Posterior cingulate gyrus (tissue), 11 donors: Measurements from ENCODE around the gene LIMS3.
"Not testable (repeated sequence)": the region's sequence is repeated elsewhere in the genome, so short reads cannot be mapped to it uniquely, and the experiment has no call there.

ENCODE experiments used
- DNase-seq, 10 donors: peaks; one replicate each; pipeline versions ENCODE4 v3.0.0 to v3.0.0-alpha.2; 2020 to 2021; ENCODE audit warnings: mixed read lengths in 3 of 10
- intact Hi-C: fragments of 100-400 bp; cut with DNase I; formaldehyde crosslinking; loops from one replicate; pipeline ENCODE4 v1.15.1; 2023

LIMS3 gene, protein sequence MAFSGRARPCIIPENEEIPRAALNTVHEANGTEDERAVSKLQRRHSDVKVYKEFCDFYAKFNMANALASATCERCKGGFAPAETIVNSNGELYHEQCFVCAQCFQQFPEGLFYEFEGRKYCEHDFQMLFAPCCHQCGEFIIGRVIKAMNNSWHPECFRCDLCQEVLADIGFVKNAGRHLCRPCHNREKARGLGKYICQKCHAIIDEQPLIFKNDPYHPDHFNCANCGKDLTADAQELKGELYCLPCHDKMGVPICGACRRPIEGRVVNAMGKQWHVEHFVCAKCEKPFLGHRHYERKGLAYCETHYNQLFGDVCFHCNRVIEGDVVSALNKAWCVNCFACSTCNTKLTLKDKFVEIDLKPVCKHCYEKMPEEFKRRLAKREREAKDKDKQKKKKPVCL

DNA sequence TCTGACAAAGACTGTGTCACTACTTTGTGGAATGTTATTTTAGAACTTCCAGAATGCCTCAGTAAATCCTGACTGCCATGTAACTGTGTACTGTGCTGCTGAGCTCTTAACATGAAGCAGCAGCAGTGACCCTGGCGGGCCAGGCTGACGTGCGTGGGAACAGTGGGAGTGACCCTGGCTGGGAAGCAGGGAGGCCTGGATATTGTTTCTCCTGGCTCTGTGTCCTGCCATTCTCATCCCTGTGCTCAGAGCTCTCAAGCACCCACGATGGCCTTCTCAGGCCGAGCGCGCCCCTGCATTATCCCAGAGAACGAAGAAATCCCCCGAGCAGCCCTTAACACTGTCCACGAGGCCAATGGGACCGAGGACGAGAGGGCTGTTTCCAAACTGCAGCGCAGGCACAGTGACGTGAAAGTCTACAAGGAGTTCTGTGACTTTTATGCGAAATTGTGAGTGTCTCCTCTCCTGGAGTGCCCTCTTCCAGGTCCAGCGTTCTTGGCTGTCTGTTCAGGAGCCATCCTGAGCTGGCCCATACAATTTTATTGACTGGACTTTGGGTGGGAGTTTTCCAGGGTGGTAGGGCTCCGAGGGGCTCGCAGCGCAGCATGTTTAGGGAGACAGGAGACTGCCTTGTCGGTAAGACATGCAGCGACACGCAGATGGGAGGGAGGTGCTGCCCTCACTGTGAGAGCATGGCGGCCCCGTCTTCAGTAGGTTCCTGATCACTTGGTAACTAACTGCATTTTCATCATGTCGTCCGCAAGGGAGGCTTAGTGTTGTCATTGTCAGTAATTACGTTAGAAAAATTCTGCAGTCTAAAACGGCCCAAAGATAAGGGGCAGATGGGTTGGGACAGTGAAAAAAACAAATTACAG, at the start of gene LIMS3:
LIMS3 (plus strand) TSS at position 227 of the 875 bp plus-strand sequence; CDS start at position 268, 41 bp downstream.
- DNase-seq, intact Hi-C loops: not testable (repeated sequence)

DNA sequence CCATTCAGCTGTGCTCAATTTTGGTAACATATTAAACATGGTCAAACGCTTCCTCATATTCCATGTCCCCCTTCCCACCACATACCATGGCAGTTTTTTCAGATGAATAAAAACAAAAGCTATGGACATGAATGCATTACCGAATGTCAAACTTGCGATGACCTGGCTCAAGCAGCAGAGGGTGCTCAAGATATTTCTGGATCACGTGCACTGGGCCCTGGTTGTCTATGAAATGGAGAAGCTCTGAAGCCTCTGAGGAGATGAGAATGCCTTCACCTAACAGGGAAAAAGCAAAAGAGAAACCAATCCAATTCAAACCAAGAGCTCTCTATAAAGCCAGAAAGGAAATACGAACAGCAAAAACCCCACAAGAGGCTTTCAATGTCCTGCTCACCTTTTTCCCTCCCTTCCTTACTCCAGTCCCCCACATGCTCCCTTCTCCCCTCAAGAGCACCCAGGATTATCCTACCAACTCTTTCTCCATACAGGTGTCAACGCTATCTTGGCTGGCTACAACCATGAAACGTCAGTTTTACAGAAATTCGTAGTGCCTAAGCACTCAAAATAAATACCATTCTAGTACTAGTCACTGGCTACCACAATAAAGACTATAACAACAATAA, 27.2 kb upstream of the LIMS3 start:
- intact Hi-C loops, DNase-seq: not testable (repeated sequence)

DNA sequence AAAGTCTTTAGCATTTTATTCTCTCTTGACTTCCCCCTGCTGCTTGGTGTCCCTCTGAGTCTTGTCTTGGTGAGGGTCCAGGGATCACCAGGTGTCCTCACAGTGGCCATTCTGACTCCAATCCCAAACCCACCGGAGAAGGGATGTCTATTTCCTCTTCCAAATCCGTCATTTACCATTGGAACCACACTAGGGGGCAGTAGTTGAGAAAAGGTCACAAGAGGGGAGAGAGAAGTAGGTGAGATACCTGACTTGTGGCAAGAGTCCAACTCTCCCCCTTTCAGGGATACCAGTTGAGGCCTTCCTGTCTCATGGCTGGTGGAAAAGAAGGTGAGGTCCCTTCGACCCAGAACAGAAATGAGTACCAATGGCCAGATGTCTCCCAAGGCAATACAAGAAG, 21.9 kb upstream of the LIMS3 start:
- DNase-seq, intact Hi-C loops: not testable (repeated sequence)

DNA sequence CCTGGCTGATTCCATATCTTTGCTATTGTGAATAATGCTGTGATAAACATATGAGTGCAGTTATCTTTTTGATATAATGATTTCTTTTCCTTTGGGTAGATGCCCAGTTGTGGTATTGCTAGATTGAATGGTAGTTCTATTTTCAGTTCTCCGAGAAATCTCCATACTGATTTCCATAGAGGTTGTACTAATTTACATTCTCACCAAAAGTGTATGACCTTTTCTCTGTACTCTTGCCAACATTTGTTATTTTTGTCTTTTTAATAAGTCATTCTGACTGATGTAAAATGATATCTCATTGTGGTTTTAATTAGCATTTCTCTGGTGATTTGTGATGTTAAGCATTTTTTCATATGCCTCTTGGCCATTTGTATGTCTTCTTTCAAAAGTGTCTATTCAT, 16.4 kb upstream of the LIMS3 start:
- DNase-seq, intact Hi-C loops: not testable (repeated sequence)

DNA sequence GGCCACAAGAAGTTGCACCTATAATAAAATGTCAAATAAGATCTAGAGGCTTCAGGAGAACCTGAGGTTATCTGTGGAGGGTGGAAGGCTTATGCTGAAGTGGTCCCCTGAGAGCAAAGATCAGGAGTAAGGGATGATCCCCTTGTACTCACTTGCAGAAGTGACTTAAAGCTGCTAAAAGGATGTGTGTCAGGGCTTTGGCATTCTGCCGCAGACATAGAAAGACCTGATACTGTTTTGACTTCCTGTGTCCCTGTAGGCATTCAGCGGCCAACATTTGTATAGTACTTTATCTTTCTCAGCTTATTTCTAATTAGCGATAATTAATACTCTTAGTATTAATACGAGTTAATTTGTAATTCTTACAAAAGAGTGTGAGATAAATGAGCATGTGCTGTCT, 10.1 kb upstream of the LIMS3 start:
- DNase-seq, intact Hi-C loops: not testable (repeated sequence)

DNA sequence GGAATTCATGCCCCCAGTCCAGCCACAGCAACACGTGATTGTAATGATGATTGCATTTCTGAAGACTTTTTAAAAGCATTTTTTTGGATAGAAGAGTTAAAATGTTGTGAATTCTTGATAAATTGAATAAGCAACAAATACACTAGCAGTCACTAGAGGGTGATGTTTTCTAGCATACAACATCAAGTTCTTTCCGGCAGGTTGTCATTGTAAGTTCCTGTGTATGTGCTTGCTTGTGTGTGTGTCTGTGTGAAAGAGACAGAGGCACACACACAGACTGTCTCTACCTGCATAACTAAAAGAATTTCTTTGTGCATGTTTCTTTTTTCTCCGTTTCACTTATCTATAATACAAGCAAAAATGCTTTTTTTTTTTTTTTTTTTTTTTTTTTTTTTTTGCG, 8.6 kb upstream of the LIMS3 start:
- intact Hi-C loops, DNase-seq: not testable (repeated sequence)

DNA sequence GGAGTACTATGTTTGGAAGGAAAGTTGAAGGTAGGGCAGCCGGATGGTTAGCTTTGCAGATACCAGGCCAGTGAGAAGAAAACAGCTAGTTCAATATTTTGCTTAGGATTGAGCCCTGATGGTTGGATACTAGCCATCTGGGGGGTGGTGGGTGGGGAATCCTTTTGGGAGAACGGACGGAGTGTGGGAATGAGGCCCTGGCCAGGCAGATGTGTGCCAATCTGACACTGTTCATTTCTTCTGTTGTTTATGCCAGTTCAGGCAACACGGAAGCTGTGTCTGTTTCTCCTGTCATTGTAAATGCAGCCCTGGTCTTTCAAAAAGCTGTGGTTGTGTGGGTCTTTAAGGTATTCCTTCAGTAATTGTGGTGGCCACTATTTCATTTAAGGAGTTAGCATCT, 7.5 kb upstream of the LIMS3 start:
- DNase-seq, intact Hi-C loops: not testable (repeated sequence)

DNA sequence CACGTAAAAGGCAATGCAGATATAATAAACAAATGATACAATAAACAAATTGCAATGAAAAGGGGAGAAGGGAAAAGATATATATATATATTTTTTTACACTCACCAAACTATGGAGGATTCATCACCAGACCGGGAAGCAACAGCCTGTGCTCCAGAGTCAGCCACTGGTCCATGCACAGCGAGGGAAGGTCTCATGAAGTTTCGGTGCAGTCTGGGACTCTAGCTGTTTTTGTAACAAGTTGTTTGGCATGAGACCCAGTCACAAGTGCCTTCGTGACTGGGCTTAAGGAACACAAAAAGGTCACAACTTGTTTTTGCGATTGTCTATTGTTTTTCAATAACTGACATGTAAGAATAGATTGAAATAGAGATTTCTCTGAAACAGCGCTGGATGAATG, 4.8 kb upstream of the LIMS3 start:
- intact Hi-C loops, DNase-seq: not testable (repeated sequence)

DNA sequence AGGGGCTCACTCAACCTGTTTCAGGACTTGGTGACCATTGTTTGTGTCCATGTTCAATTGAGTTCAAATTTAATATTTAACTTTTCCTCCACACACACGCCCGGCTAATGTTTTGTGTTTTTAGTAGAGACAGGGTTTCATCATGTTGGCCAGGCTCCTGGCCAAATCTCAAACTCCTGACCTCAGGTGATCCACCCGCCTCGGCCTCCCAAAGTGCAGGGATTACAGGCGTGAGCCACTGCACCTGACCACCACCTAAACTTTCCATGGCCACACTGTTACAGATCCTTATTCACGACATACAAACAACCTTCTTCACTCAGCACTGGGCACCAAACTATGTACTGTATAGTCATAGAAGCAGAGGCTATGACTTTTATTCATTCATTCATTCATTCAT, 4.3 kb upstream of the LIMS3 start:
- intact Hi-C loops, DNase-seq: not testable (repeated sequence)

DNA sequence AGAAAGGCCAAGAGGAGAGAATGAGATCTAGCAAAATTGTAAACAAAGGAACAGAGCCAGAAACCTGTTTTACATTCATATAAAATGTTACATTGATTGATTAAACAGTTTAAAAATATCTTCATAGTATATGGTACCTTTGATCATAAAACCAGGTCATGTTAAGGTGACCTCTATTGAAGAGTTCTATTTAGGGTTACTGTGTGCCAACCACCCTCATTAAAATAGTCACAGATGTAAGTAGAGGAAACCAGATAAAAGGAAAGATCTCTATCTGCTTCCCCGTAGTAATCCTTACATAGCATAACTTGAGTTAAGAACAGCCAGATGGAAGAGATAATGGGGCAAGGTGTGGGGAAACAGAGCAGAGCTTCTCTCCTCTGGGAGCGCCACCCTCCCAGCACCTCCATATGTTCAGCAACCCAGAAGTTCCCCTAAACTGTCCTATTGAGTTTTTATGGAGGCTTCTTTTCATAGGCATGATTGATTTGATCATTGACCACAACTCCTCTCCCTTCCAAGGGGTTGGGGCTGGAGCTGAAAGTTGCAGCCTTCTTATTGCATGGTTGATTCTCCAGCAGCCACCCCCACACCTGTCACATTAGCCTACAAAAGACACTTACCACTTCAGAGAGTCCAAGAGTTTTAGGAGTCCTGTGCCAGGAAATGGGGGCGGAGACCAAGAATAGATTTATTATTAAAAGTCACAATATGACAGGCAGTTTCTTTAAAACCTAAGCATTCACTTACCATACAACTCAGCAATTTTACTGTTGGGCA, 3.2 kb upstream of the LIMS3 start:
- DNase-seq, intact Hi-C loops: not testable (repeated sequence)

DNA sequence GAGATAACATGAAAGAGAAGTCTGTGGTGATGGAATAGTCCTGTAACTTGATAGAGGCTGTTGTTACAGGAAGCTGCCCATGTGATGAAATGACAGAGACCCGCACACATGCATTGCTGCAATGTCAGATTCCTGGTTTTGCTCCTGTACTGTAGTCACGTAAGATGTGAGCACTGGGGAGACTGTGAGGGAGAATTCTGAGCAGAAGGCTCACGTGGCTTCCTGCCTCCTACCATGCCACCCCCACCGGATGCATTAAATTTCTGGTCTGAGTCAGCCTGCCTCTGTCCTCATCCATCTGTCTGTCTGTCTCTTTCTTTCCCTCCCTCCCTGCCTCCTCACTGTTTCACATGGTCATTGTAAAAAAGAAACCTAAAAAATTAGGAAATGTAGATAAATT, 2.3 kb upstream of the LIMS3 start:
- intact Hi-C loops, DNase-seq: not testable (repeated sequence)

DNA sequence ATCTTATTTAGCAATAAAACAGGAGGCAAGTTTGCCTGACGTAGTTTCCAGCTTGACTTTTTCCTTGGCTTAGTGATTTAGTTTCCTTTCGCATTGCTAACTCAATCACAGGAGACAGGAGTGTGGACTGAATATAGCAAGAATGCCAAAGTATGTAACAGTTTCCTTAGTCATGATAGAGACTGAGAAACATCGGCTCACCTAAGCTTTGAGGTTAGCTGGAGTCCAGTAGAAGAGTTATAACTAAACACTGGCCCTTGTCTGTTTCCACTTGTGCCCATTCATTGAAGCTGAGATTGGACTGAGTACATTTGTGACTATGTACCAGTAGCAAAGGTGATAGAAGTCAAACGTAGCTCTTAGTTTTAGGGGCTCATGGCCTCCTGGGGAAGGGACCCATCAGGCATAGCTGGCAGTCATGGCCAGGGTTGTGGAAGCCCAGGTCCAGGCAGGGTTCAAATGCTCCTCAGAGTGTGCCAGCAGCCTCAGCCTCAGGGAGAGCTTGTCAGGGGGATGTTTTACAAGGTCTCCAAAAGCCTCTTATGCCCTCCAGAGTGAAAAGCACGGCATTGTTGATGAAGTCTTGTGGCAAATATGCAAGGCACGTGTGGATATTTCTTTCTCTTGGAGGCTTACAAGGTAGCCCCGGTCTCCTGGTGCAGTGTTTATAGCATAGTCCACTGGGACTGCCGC, 573 bp upstream of the LIMS3 start:
- DNase-seq, intact Hi-C loops: not testable (repeated sequence)

DNA sequence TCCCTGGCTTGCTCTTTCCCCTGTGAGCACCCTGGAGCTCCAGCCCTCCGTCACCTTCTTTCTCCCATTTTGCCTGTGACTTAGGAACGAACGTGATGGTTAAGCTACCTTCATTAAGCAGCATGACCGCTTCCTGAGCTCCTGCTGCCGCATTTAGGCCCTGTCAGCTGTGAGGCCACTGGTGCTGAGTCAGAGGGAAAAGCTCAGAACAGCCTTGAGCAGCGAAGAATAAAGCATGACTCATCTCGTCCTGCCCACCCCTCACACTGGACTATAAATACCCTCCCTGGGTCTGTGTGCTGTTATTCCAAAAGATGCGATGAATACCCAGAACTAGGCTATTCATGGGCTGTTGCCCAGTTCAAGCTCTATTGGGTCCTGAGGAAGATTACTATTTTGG, 7.3 kb downstream of the LIMS3 start:
- intact Hi-C loops, DNase-seq: not testable (repeated sequence)

DNA sequence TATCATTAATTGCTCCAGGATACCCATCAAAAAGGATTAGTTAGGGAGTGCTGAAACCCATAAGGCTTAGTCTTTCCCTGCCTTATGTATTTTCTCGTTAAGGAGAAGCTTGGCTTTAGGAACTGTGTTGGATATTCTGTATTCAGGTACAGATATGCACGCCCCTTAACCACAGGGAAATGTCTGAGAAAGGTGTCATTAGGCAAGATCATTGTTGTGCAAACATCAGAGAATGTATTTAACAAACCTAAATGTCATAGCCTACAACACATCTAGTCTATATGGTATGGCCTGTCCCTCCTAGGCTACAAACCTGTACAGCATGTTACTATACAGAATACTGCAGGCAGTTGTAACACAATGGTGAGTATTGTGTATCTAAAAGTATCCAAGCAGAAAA, 10.1 kb downstream of the LIMS3 start:
- DNase-seq, intact Hi-C loops: not testable (repeated sequence)

DNA sequence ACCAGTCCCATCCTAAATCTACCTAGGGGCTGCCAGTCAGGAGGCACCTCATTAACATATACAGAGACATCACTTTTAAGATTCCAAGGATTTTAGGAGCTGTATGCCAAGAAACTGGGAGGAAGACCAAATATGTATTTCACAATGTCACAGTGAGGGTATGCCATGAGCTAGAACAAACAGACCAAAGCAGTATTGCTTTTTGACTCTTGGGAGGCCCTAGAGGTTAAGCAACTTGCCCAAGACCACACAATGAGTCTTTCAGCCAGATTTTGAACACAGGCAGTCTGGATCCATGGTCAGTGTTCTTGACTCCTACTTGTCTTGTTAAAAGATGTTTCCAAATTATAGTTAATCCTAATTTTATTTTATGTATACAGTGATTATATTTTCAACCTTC, 12.3 kb downstream of the LIMS3 start:
- intact Hi-C loops, DNase-seq: not testable (repeated sequence)

DNA sequence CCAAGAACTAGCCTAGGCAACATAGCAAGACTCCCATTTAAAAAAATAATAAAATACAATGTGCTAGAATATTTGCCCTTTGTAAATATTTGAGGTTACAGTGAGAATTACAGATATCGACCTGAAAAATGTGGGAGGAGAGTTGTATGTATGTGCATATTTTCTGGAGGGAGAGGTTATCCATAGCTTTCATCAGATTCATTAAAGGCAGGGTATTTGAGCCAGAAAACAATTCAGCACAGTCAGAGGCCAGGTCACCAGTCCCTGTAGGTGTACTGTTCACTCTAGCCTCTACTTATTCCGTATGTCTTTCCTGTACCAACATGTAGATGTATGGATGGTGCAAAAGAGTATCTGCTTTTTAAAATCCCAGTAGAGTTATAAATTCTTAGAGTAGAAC, 15.4 kb downstream of the LIMS3 start:
- intact Hi-C loops, DNase-seq: not testable (repeated sequence)

DNA sequence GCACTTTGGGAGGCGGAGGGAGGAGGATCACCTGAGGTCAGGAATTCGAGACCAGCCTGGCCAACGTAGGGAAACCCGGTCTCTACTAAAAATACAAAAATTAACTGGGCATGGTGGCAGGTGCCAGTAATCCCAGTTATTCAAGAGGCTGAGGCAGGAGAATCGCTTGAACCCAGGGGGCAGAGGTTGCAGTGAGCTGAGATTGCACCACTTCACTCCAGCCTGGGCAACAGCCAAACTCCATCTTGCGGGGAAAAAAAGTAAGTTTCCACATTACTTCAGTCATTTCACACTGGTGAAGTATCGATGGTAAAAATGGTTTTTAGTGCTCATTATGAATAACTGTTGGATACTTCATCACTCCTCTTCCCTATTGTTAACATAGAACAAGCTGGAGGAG, 16.1 kb downstream of the LIMS3 start:
- intact Hi-C loops, DNase-seq: not testable (repeated sequence)

DNA sequence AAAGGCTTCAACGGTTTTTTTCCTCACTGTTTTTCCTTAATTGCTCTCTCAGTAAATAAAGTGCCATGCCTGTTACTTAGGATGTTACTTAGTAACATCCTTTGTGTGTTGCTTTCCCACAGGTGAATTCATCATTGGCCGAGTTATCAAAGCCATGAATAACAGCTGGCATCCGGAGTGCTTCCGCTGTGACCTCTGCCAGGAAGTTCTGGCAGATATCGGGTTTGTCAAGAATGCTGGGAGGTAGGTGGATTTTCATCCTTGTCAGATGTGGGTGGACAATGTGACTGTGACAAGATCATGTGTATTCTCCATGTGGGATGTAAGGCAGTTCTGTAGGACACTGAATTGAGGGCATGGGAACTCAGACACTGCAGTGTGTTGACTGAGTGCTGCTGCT, 17.3 kb downstream of the LIMS3 start:
- intact Hi-C loops, DNase-seq: not testable (repeated sequence)

DNA sequence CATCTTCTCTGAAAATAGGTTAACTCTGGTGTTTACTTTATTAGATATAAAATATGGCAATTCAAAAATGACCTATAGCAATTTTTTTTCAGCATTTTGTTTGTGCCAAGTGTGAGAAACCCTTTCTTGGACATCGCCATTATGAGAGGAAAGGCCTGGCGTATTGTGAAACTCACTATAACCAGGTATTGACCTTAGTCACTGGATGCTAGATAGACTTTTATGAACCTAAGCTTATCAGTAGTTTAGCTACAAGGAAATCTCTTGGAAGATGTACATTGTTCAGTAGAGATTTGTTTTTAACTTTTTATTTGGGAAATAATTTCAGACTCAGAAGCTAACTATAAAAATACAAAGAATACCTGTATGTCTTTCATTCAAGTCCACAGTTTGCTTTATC, 21.7 kb downstream of the LIMS3 start:
- intact Hi-C loops, DNase-seq: not testable (repeated sequence)
